T-helper 2 cell (primary cell): ENCODE measurements around the gene PRKCZ.
"Not testable (repeated sequence)": the region's sequence is repeated elsewhere in the genome, so short reads cannot be mapped to it uniquely, and the experiment has no call there.

Experiments
- DNase-seq, 5 experiments: peaks; one replicate each; pipeline versions ENCODE4 v3.0.0 to v3.0.0-alpha.2; 2012 to 2022

Gene PRKCZ

DNA sequence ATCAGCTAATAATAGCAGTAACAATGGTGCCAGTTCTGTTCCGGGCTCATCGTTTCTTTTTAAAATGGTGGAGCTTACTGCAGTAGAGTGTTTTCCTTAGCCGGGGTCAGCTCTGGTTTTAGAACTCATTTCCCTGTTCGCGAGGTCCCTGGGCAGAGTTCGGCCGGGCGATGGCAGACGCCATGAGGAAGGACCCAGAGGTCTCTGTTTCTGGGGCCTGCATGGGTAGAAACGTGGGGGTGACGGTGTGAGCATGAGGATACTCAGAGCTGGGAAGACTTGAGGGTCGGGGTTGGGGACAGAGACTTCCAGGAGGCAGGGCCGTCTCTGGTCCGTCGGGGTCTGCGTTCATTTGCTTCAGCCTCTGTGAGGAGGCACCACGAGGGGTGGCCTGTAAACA, 38.8 kb downstream of the PRKCZ start:
- no peak for DNase-seq

DNA sequence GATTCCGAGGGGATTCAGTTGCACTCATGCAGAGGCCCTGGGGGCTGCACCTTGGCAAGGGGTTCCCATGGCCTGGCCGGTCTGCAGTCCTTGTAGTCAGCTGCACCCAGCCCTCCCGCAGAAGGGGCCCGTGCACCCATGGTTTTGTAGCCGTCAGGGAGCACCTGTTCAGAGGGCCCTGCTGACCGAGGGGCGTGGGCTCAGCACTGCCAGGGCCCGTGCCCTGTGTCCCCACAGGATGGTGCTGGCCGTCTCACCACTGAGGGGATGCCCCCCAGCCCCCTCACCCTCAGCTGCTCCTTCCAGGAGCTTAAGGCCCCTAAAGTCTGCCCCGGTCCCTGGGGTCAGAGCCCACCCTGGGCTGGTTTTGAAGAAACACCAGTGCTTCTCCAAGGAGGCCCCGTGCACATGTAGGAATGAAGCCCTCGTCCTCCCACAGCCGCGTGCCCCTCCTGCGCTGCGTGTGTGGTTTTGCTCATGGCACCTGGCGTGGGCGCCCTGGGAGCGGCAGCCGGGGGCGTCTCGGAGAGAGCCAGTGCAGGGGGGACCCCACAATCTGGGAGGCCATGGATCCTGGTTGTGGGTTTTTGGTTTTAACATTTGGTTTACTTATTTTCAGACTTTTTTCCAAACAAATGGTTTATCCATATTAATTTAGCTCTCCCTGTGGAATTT, 40.1 kb downstream of the PRKCZ start:
- DNase-seq = no peak

DNA sequence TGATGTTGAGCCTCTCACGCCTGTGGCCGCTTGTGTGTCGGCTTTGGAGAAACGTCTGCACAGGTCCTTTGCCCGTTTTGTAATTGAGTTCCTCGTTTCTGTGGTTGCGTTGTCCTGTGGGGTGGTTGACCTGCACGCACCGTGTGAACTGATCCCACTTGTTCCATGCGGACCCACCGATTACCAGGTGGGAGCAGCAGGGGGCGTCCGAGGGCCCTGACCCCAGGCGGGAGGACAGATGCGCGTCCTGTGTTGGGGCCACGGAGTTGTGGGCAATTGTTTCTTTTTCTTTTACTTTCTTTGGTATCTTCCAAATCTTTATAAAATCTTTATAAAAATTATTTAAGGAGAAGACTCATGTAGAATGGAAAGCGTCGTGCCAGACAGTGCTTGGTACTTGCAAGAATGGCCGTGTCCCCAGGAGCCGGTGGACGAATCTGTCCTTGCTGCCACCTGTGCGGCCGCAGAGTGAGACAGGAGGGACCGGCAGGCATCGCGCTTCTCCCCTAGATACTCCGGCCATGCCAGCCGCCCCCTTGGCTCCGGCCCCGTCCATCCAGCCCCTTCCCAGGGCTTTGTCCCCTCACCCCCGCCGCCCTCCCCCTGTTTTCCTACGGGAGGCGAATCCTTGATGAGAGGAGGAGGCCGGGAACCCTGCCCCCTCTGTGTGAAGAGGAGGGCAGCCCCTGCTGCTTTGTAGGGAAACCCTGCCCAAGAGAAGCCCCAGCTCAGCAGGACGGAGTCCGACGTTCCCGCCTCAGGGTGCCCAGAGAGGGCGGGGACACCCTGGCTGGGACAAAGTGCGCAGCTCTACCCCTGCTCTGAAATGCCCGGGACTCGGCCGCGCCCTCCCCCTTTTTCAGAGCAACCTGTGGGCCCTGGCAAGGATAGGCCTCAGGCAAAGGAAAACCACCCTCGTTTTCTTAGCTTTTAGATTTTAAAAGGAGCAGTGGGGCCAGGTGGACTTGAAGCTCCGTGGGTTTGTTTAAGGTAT, 41.7 kb downstream of the PRKCZ start:
- DNase-seq = peak in 4 of 5 experiments; percentile 12 to 28 (median 17)

DNA sequence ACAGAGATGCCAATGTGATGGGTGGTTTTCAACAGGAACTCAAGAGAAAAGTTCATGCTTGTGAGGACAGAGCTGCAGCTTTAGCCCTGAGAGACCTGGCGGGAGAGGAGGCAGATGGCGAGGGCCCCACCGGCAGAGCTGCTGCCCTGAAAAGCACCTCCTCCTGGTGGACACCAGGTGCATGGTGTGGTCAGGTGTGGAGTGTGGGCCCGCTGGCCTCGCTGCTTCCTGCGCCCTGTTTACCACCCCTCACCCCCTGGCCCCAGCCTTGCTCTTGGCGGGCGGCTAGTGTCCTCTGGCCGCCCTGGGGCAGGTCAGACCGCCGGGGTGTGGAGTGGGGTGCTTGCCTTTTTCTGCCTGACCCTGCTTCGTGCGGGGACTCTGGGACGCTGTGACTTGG, 42.8 kb downstream of the PRKCZ start:
- no peak for DNase-seq

DNA sequence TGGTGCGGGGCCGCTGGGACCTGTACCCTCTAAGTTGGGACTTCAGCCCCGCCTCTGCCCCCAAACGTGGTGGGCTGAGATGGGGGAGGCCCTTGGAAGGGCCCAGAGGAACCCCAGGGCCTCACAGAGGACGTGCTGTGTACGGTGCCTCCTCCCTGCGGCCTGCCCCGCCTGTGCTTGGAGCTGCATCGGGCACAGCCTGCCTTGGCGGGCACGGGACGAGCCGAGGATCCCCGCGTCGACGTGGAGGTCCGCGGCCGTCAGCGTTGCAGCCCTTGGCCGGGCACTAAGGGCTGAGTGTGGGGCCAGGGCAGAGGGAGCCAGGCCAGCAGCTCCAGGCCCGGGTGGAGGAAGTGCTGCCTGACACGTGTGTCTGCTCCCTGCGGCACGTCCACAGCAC, 43.4 kb downstream of the PRKCZ start:
- no peak for DNase-seq

DNA sequence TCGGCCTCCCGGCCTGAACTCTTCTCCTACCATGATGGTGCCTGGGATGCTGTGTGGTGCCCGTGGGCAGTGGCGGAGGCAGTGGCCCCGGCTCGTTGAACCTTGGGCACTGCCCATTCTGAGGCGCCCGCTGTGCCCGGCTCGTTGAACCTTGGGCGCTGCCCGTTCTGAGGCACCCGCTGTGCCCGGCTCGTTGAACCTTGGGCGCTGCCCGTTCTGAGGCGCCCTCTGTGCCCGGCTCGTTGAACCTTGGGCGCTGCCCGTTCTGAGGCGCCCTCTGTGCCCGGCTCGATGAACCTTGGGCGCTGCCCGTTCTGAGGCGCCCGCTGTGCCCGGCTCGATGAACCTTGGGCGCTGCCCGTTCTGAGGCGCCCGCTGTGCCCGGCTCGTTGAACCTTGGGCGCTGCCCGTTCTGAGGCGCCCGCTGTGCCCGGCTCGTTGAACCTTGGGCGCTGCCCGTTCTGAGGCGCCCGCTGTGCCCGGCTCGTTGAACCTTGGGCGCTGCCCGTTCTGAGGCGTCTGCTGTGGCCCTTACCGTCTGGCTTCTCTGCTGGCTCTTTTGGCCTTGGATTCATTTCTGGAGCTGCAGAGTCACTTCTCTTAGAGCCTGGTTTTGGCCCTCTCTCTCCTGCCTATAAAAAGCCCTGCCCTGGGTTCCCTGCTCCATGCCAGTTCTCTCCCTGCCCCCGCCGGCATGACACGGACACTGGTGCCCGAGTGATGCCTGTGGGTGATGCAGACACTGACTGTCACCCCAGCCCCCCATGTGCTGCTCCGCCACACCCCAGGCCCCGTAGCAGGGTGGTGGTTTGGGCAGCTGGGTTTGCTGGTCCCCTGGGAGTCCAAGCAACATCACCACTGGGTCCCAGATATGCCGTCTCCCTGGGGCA, 44.3 kb downstream of the PRKCZ start:
- DNase-seq = not testable (repeated sequence)

DNA sequence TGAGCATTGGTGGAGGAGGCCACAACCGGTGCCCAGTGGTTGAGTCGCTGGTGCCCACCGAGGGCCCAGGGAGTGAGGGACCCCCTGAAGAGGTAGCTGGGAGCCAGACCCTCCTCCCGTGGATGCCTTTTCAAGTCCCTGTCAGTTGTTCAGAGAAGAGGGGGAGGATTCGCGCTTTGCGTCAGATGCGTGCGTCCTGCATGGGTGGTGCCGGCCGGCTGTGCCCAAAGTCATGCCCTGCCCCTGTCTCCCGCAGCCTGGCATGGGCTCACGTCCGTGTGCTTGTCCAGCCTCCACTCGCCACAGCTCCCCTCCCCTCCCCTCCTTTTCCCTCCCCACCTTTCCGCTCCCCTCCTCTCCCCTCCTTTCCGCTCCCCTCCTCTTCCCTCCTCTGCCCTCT, 45.2 kb downstream of the PRKCZ start:
- no peak for DNase-seq

DNA sequence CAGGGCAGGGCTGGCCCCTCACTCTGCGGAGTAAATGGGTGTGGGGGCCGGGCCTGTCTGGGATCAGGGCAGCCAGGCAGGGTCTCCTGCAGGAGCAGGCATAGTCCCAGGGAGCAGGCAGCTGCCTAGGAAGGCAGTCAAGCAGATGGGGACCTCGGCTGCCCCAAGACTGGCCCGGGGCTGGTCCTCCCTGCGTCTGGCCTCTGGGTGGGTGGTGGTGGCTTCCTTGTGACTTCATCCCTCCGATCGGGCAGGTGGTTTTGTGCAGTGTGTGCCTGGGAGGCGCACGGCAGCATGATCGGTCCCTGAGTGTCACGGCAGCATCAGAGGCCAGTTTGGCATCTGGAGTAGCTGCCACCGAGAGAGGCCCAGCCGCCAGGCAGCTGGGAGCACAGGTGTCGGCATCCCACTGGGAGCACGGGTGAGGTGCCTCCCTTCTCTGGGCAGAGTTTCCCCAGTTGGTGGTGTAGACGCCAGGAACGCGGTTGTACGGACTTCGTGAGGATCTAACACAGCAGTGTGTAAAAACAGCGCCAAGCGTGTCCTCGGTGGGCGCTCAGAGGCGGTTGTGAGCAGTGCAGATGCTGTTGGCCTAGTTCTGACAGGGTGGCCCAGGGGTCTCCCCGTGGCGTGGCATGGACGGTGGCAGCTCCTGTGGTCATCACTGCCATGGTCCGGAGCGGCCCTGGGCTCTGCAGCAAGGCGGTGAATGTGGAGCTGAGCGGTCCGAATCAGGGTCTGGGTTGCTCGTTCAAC, 45.9 kb downstream of the PRKCZ start:
- no peak for DNase-seq

DNA sequence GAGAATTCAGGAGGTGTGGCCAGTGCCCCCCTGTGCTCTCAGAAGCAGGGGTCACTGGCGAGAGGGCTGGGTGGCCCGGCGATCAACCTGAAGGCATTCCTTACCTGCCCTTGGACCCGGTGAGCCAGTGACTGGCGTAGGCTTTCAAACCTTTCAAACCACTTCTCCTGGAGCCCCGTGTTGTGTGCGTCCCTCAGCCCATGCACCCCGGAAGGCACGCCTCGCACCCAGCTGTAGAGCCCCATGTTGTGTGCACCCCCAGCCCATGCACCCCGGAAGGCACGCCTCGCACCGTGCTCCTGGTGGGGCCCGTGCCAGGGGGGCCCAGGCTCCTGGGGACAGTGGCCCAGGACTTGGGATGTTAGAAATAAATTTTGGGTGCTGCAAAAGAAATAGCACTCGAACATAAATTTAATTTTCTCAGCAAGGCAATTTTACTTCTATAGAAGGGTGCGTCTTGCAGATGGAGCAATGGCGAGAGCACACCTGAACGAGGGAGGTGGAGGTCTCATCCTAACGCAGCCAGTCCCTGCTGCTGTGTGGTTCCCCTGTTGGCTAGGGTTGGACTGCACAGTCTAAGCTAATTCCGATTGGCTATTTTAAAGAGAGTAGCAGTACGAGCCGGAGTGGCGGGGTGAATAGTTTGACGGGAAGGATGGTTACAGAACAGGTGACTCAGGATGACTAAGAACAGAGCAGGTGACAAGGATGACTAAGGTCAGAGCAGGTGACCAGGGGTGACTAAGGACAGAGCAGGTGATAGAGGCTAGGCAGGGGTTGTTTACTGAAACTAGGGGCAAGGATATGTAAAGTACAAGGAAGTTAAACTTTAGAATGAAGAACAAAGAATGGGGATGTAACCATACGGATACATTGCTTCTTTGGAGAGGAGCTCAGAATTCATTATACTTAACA, 47.4 kb downstream of the PRKCZ start:
- no peak for DNase-seq

DNA sequence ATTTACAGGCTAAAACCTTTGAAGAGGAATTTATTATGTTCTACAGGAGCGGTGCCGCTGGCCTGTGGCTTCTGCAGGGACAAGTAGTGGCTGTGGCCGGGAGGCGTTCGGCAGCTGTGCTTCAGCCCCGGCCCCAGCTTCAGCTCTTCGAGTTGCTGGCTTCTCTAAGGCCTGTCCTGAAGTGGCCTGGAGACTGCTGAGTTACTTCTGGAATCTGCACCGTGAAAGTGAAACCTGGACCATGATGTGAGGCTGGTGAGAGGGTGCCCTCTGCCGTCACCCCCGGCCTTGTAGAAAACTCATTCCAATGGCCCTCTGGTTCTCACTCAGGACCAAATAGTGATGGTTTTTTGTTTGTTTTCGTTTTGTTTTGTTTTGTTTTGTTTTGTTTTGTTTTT, 48.1 kb downstream of the PRKCZ start:
- no peak for DNase-seq

DNA sequence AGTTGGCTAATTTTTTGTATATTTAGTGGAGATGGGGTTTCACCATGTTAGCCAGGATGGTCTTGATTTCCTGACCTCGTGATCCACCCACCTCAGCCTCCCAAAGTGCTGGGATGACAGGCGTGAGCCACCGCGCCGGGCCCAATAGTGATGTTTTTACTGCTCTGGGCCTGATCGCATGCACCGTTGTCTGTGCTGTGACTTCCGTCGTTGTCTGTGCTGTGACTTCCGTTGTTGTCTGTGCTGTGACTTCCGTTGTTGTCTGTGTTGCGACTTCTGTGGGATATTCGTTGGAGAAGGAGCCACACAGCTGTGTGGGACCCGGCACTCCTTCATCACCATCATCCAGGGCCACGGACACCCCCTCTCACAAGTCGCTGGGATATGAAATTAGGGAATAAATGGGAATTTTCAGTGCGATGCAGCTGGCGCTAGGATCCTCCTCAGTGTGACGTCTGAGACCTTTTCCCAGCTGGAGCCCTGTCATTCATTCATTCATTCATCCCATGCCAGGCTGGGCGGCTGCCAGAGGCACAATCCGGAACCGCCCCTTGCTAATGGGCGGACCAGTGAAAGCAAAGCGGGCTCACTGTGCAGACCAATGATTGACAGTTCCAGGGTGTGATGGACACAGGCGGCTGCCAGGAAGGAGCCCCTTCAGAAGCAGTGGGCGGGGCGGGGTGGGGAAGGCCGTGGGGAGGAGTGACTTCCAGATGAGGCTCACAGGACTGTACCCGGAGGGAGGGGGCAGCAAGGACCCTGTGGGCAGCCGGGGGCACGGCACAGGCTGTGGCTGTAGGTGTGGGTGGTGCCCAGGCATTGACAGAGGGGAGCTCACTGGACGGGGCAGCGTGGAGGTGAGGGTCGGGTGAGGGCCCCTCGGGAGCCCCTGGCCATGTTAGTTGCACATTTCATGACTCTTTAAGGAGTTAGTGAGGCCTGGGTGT, 48.9 kb downstream of the PRKCZ start:
- no peak for DNase-seq

DNA sequence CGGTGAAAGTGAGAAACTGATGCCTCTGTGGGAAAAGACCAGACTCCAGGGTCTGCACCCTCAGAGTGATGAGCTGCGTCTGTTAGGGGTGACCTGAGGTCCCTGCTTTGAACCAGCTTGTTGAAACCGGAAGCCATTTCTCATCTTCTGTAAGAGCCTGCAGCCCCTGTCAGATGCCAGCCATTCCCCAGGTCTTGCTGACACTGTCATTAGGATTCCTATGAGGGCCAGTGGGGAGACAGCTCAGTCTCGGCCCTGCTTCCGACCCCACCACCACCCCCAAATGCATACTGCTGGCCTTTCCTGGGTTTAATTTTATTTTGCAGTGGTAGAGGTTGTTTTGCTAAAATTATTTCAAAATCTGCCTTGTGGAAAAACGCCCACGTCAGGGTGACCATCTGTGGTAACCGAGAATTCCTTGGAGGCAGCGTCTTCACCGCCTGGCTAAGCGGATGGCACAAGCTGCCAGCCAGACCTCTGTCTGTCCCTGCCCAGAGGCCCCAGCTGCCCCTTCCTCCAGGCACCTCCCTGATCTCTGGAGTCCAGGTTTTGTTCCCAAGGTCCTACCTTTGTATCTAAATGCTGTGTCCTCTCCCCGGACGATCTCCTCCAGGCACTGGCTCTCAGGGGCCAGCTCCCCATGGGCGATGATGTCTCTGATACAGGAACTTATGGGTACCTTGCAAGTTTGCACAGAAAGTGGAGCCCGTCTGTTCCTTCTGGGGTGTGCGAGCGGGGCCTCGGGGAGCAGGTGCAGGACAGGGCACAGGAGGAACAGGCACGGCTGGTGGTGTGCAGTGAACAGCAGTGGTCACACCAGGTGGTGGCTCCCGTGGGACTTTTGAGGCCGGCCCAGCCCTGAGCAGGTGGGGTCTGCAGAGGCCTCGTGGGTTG, 49.9 kb downstream of the PRKCZ start:
- no peak for DNase-seq

DNA sequence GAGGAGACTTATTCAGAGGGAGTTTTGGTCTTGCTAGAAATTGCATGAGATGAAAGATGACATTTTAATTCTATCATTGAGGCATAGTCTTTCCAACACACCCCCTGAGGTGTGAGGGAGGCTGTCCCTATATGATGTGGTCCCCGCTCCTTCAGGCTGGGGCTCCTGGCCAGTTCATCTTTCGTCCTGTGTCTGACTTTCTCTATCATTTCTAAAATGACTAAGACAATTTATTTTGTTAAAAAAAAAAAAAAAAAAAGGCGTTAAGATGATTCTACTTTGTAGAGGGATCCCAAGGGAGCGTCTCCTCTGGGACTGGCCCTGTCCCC, 50.5 kb downstream of the PRKCZ start:
- no peak for DNase-seq

DNA sequence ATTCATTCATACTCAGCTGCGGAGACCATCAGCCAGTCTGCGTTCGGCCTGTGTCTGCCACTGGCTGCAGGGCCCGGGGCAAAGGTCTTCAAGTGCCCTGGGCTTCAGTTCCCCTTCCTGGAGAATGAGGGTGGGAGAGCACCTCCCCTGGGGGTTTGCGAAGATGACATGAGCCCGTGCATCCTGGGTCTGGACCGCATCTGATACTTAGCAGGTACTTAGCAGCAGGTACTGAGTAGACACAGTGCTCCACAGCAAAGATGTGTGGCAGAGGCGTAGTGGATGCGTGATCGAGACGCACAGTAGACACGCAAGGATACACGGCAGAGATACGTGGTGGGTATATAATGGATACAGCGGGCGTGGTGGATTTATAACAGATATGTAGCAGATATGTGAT, 51.3 kb downstream of the PRKCZ start:
- DNase-seq = no peak

DNA sequence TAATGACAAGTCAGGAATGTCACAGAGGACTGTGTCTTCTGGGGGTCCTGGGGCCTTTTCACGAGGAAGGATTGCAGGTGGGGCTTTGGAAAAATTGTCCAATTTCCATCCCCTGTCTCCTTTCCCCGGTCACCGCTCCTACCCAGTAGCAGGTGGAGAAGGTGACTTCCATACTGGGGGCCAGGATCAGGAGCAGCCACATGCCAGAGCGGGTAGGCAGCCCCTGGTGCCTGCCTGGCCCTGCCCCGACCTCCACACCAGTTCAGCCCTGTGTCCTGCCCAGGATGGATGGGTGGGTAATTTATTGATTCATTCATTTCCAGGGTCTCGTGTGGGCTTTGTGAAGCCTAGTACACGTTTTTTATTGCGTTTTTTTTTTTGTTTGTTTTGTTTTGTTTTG, 51.7 kb downstream of the PRKCZ start:
- DNase-seq = no peak

DNA sequence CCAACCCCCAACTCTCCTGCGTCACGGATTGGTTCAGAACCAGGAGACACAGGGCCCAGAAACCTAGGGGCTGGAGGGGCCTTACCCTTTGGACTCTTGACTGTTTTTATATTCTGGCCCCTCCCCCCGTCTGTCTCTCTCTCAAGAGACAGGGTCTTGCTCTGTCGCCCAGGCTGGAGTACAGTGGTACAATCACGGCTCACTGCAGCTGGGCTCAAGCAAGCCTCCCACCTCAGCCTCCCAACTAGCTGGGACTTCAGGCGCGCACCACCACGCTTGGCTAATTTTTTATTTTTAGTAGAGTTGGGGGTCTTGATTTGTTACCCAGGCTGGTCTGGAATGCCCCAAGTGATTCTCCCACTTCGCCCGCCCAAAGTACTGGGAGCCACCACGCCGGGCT, 52.5 kb downstream of the PRKCZ start:
- DNase-seq = no peak

DNA sequence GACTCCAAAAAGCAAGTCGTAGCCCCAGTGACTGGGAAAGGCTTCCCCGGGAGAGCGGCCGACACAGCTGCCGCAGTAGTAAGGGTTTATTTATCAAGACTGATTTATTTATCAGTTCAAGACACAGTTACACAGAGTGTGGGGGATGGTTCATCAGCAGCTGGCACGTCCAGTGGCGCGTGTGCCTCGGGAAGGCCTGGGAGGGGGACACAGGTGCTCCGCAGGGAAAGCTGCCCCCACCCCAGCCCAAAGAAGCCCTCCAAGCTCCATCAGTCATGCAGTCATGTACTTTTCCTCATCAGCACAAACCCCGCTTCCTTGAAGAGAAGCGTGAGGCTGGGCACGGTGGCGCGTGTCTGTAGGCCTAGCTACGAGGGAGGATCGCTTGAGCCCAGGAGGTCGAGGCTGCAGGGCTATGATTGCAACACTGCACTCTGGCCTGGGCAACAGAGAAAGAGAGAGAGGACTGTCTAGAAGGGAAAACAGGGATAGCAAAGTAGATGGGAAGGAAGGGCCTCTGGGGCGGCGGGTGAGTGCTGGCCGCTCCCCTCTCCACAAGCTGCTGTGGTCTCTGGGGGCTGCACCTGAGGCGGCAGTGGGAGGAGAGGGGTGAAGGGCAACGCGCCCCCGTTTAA, 53.2 kb downstream of the PRKCZ start:
- DNase-seq = no peak

DNA sequence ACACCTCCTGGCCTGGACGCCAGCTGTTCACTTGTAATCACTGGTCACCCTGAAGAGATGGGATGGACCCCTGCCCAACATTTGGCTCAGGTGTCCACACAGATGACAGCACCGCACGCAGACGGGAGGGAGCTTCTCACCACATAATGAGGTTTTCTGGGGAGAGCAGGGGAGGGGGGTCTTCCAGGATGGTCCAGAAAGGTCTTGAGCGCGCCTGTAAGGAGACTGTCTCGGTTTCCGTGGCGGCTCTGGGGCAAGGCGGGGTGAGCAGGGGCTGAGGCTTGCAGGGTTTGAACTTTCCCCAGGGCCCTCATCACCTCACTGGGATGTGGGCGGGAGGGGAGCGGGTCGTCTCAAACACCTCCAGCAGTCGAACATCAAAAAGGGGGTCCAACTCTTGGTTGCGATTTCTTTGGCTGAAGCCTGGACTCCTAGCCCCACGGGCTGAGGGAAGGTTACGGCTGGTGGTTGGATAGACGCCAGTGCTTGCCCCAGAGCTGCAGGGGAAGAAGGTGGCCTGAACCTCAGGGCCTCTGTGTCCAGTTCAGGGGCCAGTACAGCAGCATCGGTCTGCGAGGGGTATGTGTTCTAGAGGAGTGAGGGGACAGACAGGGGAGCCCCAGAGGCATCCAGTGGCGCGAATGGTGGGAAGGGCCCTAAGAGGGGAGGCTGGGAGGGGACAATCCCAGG, 53.8 kb downstream of the PRKCZ start:
- DNase-seq = no peak
